Measurements from ENCODE around the gene ZFP3.
"Not testable (repeated sequence)": the region's sequence is repeated elsewhere in the genome, so short reads cannot be mapped to it uniquely, and the experiment has no call there.

ZFP3 gene

GRCh38 chr17:5139458-5139732 lies 61.1 kb downstream of the ZFP3 start:
- DNase-seq = no peak

GRCh38 chr17:5142877-5143276 lies 64.6 kb downstream of the ZFP3 start:
- not testable (repeated sequence) for DNase-seq

All from CD4-positive, alpha-beta T cell treated with Interleukin-12 subunit alpha and Interleukin-12 subunit beta, for 1 hour (primary cell).